Duodenal mucosa (tissue), 2 donors: Measurements from ENCODE around the gene CFAP221.

Experiments
- H3K27ac ChIP-seq: one replicate; pipeline ENCODE4 v1.7.0; 2013; ENCODE audit warnings: low read depth, low read length
- H3K27me3 ChIP-seq, 2 donors: one replicate each; pipeline ENCODE4 v1.7.0; 2013; ENCODE audit warnings: low read length in 2 of 2, control low read depth in 1 of 2; ENCODE audit not compliant: insufficient read depth in 2 of 2, control insufficient read depth in 1 of 2
- H3K36me3 ChIP-seq, 2 donors: one replicate each; pipeline ENCODE4 v1.7.0; 2013; ENCODE audit warnings: low read length in 2 of 2, control low read depth in 1 of 2; ENCODE audit not compliant: insufficient read depth in 2 of 2, control insufficient read depth in 1 of 2
- H3K4me1 ChIP-seq, 2 donors: one replicate each; pipeline ENCODE4 v1.7.0; 2013; ENCODE audit warnings: low read length in 2 of 2, control low read depth in 1 of 2; ENCODE audit not compliant: insufficient read depth in 2 of 2, control insufficient read depth in 1 of 2
- H3K4me3 ChIP-seq, 2 donors: one replicate each; pipeline ENCODE4 v1.7.0; 2013; ENCODE audit warnings: low read length in 2 of 2, low read depth in 1 of 2
- H3K9ac ChIP-seq, 2 donors: one replicate each; pipeline ENCODE4 v1.7.0; 2013; ENCODE audit warnings: low read length in 2 of 2, low read depth in 1 of 2
- H3K9me3 ChIP-seq, 2 donors: one replicate each; pipeline ENCODE4 v1.7.0; 2013; ENCODE audit warnings: low read length in 2 of 2, control low read depth in 1 of 2; ENCODE audit not compliant: control insufficient read depth in 1 of 2

CFAP221 gene

GRCh38 chr2:119702203-119702917 lies 158.1 kb downstream of the CFAP221 start:
- no peak overlapping the region for H3K9ac ChIP-seq
- peaks cover 2 to 9% of the 10 kb centered on the region in 2 donors for H3K9me3 ChIP-seq
- no peaks in the 10 kb centered on the region for H3K27me3 ChIP-seq
- peaks cover 11% of the 10 kb centered on the region in 2 donors for H3K4me1 ChIP-seq
- H3K36me3 ChIP-seq, result no peaks in the 10 kb centered on the region
- H3K27ac ChIP-seq, result no peak overlapping the region
- H3K4me3 ChIP-seq, result no peak overlapping the region

GRCh38 chr2:119702918-119703401 lies 158.7 kb downstream of the CFAP221 start:
- Histone ChIP-seq H3K4me1 (peaks cover 5% of the 10 kb centered on the region in 2 donors), H3K9ac (no peak overlapping the region), H3K27me3 (no peaks in the 10 kb centered on the region), H3K9me3 (peaks cover 2 to 9% of the 10 kb centered on the region in 2 donors), H3K4me3 (no peak overlapping the region), H3K36me3 (no peaks in the 10 kb centered on the region), H3K27ac (no peak overlapping the region)

- Histone ChIP-seq H3K9ac (no peak overlapping the region), H3K4me1 (no peaks in the 10 kb centered on the region), H3K9me3 (peaks cover 2 to 9% of the 10 kb centered on the region in 2 donors), H3K4me3 (no peak overlapping the region), H3K36me3 (no peaks in the 10 kb centered on the region), H3K27ac (no peak overlapping the region), H3K27me3 (no peaks in the 10 kb centered on the region)
These were observed 159.3 kb downstream of the CFAP221 start for GRCh38 chr2:119703526-119703925.

GRCh38 chr2:119704670-119705120 lies 160.4 kb downstream of the CFAP221 start:
- no peak overlapping the region for H3K27ac ChIP-seq
- peaks cover 2 to 9% of the 10 kb centered on the region in 2 donors for H3K9me3 ChIP-seq
- H3K27me3 ChIP-seq, result no peaks in the 10 kb centered on the region
- H3K4me1 ChIP-seq, result no peaks in the 10 kb centered on the region
- no peak overlapping the region for H3K4me3 ChIP-seq
- no peaks in the 10 kb centered on the region for H3K36me3 ChIP-seq
- H3K9ac ChIP-seq, result no peak overlapping the region

GRCh38 chr2:119706221-119706620 lies 162.0 kb downstream of the CFAP221 start:
- Histone ChIP-seq H3K36me3 (no peaks in the 10 kb centered on the region), H3K27me3 (no peaks in the 10 kb centered on the region), H3K9me3 (peaks cover 2 to 9% of the 10 kb centered on the region in 2 donors), H3K4me1 (no peaks in the 10 kb centered on the region), H3K4me3 (no peak overlapping the region), H3K9ac (no peak overlapping the region), H3K27ac (no peak overlapping the region)
